Measurements from ENCODE around the gene DCDC1.

DNA sequence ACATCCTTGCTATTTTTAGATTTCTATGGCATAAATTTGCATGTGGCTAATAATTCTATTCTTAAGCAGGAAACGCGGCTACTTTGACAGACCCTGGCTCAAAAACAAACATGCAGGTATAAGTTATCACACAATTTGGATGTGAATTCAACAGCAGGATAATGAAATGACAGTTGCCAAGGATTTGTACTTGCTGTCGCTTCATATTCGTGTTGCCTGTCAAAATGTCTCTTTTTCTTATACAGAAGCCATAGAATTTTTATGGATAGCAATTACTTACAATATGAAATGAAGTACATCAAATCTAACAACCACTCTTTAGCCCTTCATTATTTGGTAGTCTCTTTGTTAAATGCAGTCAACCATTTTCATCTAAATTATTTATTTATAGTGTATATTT is 46.4 kb downstream of the DCDC1 start:
- TF ChIP-seq, protein P1, sequence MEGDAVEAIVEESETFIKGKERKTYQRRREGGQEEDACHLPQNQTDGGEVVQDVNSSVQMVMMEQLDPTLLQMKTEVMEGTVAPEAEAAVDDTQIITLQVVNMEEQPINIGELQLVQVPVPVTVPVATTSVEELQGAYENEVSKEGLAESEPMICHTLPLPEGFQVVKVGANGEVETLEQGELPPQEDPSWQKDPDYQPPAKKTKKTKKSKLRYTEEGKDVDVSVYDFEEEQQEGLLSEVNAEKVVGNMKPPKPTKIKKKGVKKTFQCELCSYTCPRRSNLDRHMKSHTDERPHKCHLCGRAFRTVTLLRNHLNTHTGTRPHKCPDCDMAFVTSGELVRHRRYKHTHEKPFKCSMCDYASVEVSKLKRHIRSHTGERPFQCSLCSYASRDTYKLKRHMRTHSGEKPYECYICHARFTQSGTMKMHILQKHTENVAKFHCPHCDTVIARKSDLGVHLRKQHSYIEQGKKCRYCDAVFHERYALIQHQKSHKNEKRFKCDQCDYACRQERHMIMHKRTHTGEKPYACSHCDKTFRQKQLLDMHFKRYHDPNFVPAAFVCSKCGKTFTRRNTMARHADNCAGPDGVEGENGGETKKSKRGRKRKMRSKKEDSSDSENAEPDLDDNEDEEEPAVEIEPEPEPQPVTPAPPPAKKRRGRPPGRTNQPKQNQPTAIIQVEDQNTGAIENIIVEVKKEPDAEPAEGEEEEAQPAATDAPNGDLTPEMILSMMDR (conservative IDR thresholded peaks at IDR 0.05; ENCODE audit: low read length): no peak
- no peak for TF ChIP-seq EZH2phosphoT487 (IDR thresholded peaks at IDR 0.05; ENCODE audit: borderline replicate concordance, low read depth, low read length)
